Chondrocyte (in vitro differentiated cells): ENCODE data around the gene LAG3. TPM values are rescaled to one million over a fixed set of nuclear protein-coding genes. Genes with fewer than 3 reads are reported as not detected.

Source experiments
- DNase-seq: peaks from one replicate; pipeline ENCODE4 v3.0.0; 2021; ENCODE audit warnings: mixed read lengths, low spot score
- H3K27ac Mint-ChIP-seq: one replicate; pipeline ENCODE4 v1.8.0; 2021; ENCODE audit warnings: mild to moderate bottlenecking, moderate library complexity, mixed read lengths; ENCODE audit not compliant: unreplicated experiment
- H3K27me3 Mint-ChIP-seq: 2 replicates; pipeline ENCODE4 v1.8.0; 2021; ENCODE audit warnings: low read depth, mixed read lengths
- H3K36me3 Mint-ChIP-seq: 2 replicates; pipeline ENCODE4 v1.8.0; 2021; ENCODE audit warnings: low read depth, mixed read lengths
- H3K4me1 Mint-ChIP-seq: 2 replicates; pipeline ENCODE4 v1.8.0; 2021; ENCODE audit warnings: low read depth, mild to moderate bottlenecking, mixed read lengths
- H3K4me3 Mint-ChIP-seq: one replicate; pipeline ENCODE4 v1.8.0; 2021; ENCODE audit warnings: mild to moderate bottlenecking, moderate library complexity, mixed read lengths; ENCODE audit not compliant: unreplicated experiment
- H3K9me3 Mint-ChIP-seq: 2 replicates; pipeline ENCODE4 v1.8.0; 2021; ENCODE audit warnings: low read depth, mixed read lengths
- CTCF ChIP-seq: fragments of 200-600 bp; sonication (generic); IDR thresholded peaks from 2 replicates; pipeline ENCODE4 v1.5.0; 2021; ENCODE audit warnings: antibody characterized with exemption, mild to moderate bottlenecking, moderate library complexity
- total RNA-seq: library from RNA; stranded (reverse); gene quantifications from 3 replicates; pipeline ENCODE4 v1.2.1, GENCODE V29; 2021

The LAG3 gene
- total RNA-seq, 1 donor from 2014 or later, result 1.0 TPM

DNA sequence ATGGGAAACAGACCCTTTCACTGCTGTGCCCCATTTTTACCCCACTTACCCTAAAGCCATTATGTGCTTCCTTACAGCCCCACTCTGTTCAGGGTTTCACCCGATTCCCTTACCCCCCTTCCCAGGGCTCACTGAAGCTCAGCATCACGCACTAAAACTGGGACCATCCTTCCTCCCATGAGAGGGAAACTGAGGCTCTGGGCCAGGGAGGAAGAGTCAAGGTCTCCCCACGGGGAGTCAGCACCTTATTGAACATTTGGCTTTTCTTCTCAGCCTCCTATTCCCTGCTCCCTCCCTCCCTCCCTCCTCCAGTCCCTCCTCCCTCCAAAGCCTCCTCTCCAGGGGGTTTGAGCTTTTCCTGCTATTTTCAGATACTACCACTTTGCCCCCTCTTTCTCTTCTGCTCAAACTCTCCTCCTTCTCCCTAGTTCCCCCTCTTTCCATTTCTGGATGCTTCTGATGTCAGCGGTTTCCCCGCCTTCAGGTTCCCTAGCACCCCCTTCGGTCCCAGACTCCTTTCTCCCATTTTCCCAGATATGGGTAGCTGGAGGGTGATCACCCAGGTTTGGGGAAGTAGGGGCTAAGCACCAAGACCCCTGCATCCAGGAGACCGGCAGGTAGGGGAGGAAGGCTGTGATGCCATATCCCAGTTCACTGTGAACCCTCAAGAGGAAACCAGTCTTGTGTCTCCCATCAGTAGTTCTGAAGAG lies 50.3 kb downstream of the LAG3 start:
- Mint-ChIP-seq H3K4me1 (peaks cover 52% of the 10 kb centered on the region), H3K9me3 (no peaks in the 10 kb centered on the region), H3K36me3 (no peaks in the 10 kb centered on the region), H3K4me3 (peak overlapping the region; percentile 78), H3K27me3 (peaks cover 3% of the 10 kb centered on the region), H3K27ac (no peak overlapping the region)
- no peak for TF ChIP-seq CTCF
- no peak for DNase-seq

DNA sequence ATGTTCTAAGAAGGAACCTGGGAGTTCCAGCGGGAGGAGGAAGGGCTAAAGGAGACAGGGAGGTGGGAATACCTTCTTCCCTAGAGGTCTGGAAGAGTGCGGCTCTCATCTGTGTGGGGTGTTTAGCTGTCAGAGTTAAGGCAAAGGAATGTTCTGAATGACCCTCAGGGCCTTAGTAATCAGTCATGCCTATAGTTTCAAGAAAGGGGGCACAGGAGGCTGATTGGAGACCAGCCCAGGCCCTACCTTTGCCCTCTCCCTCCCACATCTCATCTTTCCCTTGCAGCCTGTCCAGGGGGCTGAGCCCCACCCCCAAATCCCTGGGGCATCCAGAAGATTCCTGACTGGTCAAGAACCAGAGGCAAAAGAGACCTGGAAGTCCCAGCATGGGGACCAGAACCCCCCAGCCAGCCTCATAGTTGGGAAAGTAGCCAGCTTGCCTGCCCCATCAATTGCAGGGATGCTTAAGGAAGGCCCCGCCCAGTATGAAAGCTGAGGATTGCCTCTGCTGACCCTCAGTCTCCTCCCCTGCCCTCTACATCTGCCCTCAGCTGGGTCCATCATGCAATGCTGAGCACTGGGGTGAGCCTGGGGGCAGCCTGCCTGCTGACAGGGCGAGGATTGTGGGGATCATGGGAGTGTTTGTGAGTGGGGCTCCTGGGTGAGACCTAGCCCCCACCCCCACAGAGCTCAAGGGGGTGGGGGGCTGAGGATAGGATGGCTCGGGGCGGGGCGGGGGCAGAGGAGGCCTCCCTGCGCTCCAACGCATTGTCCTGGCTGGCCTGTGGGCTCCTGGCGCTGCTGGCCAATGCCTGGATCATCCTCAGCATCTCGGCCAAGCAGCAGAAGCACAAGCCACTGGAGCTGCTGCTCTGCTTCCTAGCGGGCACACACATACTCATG lies 51.1 kb downstream of the LAG3 start:
- H3K4me3 Mint-ChIP-seq, result no peak overlapping the region

GRCh38 chr12:6824085-6824775 lies 51.9 kb downstream of the LAG3 start:
- no peak for DNase-seq
- no peak overlapping the region for H3K27ac Mint-ChIP-seq
- H3K4me1 Mint-ChIP-seq, result peaks cover 56% of the 10 kb centered on the region
- H3K36me3 Mint-ChIP-seq, result no peaks in the 10 kb centered on the region
- H3K4me3 Mint-ChIP-seq, result no peak overlapping the region
- no peak for TF ChIP-seq CTCF
- H3K27me3 Mint-ChIP-seq, result no peaks in the 10 kb centered on the region
- H3K9me3 Mint-ChIP-seq, result no peaks in the 10 kb centered on the region

More for the DNA sequence above, 51.1 kb downstream of the LAG3 start:
- Mint-ChIP-seq H3K36me3 (no peaks in the 10 kb centered on the region), H3K9me3 (no peaks in the 10 kb centered on the region), H3K27me3 (no peaks in the 10 kb centered on the region), H3K27ac (peak overlapping the region; percentile 10), H3K4me1 (peaks cover 56% of the 10 kb centered on the region)
- no peak for TF ChIP-seq CTCF
- DNase-seq, result no peak

DNA sequence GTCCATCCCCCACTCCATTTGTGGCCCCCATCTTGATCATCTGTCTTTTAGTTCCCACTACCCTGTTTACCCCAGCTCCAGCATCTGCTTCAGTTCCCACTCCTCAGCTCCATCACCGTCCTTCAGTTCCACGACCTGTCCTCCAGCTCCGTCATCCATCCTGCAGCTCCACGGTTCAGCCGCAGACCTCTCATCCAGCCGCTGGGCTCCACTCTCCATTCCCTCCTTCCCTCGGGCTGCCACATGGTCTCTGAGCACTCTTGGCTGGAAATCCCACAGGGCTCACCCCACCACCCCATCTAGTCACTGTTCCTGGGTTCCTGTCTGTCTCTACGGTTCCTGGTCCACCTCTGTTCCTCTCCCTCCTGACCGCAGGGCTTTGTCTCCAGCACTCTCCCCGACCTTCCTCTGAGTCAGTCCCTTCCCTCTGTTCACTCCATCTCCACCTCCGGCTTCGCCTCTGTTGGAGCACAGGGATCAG lies 52.6 kb downstream of the LAG3 start:
- Mint-ChIP-seq H3K4me1 (peaks cover 55% of the 10 kb centered on the region), H3K27ac (no peak overlapping the region), H3K4me3 (no peak overlapping the region), H3K9me3 (no peaks in the 10 kb centered on the region), H3K36me3 (no peaks in the 10 kb centered on the region), H3K27me3 (no peaks in the 10 kb centered on the region)
- DNase-seq, result no peak
- no peak for TF ChIP-seq CTCF
